NCI-H187 treated with DMSO at 0.1 percent for 48 hours (cell line): Measurements from ENCODE around the gene ANO2.

ENCODE experiments used
- DNase-seq: peaks from one replicate; lab custom pipeline; 2025; lab: John Stamatoyannopoulos, UW

Gene ANO2

DNA sequence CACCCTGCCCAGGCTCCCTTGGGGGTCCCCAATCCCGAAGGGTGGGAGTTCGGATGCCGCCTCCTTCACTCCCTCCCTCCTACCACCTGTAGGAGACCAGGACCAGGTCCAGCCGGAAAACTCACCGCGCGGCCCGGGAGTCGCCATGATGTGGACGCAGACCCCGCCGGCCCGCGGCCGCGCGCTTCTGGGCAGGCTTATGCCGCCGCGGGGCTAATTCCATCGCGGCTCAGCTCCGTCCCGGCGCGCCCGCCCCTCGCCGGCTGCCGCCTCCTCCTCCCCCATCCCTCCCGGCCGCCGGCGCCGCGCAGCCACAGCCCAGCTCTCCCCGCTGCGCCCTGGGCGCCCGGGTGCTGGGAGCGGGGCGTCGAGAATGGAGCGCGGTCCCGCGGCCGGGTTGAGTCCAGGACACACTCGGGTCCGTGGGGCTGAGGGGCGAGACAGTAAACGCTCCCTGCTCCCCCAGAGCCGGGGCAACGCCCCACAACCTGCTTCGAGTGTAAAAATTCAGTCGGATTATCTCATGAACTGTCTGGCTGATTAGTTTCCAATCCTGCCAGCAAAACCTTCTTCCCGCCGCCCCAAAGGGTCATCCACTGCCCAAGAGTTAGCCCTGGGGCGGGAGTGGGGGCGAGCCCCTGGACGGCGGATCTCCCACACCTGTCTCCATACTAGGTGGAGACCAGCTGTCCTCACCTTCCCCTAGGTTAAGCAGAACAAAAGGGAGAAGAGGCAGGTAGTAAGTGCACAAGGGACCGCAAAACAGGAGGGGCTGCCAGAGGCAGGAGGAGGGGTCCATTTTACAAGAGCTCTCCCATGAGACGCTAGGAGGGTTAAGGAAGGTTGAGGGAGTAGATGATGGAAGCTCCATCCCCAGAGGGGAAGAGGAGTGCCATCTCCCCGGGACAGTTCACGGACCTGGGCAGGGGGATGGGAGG lies at the start of gene ANO2:
Gene ANO2, minus strand, starts transcription at position 189 of the 938 bp plus-strand sequence. Its CDS starts 42 bp downstream, at position 147.
- no peak for DNase-seq

DNA sequence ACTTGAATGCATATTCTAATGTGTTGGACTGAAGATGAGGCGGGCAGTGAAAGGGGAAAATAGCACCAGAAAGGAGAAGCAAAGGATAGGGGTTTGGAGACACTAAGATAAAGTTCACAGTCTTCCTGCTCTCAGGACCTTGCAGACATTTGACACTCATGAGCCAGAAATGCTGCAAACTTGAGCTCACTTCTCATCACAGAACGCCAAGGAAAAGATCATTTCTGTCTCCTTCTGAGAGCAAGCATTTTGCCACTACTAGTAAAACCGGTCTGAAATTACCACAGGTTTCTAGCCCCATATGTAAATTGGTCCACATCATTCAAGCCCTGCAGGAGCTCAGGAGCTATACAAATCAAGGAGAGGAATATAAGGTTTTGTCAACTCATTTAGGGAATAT lies 44.6 kb upstream of the ANO2 start:
- DNase-seq, result no peak

GRCh38 chr12:5988659-5989116 lies 43.6 kb upstream of the ANO2 start:
- DNase-seq, result peak; percentile 44

GRCh38 chr12:5988088-5988487 lies 43.0 kb upstream of the ANO2 start:
- no peak for DNase-seq

GRCh38 chr12:5987573-5987972 lies 42.5 kb upstream of the ANO2 start:
- DNase-seq, result no peak

- no peak for DNase-seq
Observed at GRCh38 chr12:5985471-5985870, 40.4 kb upstream of the ANO2 start.

GRCh38 chr12:5984873-5985272 lies 39.8 kb upstream of the ANO2 start:
- DNase-seq, result no peak

- no peak for DNase-seq
Observed at GRCh38 chr12:5982106-5982505, 37.0 kb upstream of the ANO2 start.

DNA sequence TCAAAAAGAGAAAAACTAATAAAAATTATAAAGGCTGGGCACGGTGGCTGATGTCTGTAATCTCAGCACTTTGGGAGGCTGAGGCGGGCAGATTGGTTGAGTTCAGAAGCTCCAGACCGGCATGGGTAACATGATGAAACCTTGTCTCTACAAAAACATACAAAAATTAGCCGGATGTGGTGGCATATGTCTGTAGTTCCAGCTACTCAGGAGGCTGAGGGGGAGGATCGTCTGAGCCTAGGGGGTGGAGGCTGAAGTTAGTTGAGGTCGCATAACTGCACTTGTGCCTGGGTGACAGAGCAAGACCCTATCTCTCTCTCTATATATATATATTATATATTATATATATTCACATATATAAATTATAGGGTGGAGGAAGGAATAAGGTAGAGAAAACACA lies 32.5 kb upstream of the ANO2 start:
- DNase-seq, result no peak

- no peak for DNase-seq
Observed at GRCh38 chr12:5976711-5977110, 31.7 kb upstream of the ANO2 start.

DNA sequence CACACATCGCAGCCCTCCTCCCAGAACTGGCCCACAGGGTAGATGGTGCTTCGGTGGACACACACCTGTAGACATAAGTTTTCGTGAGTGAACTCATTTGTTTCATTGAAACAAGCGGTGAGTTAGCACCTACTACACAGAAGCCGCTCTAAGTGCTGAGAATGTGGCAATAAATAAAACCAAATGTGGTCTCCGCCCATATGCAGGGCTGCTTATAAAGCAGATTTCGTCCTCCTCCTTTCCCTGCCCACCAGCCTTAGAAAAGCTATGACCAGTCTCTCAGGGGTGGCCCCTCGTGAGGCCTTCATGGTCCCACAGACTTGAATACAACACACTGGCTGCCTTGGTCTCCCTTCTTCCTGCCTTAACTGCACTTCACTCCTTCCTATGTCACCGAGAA lies 31.1 kb upstream of the ANO2 start:
- no peak for DNase-seq

DNA sequence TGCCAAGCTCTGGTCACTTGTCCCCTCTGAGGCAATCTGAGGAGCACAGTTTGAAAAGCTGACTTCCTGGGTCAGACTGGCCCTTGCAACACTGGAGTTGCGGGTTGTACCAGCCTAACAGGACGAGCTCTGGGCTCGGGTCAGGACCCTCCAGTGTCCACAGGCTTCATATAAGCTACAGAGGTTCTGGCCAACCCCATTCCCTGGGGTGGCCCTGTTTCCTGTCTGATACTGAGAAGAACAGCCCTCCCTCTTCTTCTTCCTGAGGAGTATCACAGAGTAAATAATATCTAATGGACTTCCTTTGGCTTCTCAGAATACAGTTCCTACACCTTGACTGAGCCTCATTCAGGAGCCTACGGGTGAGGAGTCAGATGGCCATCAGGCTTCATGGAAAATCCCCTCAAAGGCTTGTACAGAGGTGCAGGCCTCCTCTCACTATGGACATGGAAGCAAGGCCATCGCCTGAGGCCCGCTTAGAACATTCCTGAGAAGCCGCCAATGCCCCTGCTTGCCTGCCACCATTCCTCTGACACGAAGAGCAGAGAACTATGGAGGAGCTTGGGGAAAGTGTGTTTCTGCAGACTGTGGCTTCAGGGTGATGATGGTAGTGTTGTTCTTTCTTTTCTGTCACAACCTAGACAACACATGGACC lies 28.5 kb upstream of the ANO2 start:
- no peak for DNase-seq

GRCh38 chr12:5972387-5972786 lies 27.3 kb upstream of the ANO2 start:
- no peak for DNase-seq

DNA sequence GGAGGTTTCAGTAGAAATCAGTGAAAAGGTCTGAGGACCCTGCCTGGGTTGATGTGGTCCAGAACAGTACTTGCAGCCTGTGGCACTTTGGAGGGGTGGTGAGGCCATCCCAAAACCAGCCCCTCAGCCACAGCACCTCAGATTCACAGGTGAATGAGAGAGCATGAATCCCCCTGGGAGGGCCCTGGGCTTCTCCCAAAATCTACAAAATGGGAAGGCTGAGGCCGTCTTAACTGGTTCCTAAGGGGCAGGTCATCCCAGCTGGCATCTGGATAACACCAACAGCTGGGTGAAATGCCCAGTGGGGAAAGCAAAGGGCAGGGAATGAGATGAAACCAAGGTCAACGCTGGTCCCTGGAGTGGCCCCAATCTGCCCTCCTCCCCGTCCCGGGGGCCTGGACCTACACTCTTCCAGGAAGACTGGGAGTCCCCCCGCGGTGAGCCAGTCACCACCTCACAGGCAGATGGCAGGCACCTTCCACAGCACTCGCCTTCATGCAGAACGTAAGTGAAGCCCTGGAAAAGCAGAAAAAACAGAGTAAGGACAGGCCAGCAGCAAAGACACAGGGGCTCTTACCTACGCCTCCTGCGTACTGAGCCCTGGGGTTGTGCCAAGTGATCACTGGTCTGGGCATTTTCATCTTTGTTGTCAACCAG lies 26.3 kb upstream of the ANO2 start:
- no peak for DNase-seq

DNA sequence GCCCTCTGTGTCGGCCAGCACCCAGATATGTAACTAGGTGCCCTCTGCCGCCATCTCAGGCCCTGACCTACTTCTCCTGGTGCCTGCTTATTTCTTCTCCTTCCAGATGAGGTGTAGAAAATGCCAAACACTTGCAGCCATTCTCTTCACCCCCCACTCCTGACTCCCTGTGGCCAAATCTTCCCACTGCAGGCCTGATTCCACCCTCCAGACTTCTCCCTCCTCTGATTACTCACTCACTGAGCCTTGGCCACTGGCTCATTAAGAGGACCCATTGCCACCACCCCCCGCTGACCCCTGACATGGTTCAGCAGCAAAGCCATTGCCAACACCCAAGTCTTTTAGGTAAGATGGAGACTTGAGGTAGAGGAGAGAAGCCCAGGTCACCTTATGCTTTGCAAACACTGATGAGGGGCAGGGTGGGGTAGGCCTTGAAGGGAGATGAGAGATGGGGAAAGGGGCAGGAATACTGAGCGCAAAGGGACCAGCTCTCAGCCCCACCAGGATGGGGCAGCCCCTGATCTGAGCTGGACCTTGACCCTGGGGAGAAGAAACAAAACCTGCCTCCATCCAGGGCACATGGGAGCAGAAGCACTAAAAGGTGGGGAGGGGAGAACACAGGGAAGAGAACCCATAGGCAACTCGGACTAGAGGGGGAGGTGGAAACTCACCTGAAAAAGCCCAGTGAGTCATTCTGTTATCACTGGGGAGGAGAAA lies 25.1 kb upstream of the ANO2 start:
- no peak for DNase-seq

DNA sequence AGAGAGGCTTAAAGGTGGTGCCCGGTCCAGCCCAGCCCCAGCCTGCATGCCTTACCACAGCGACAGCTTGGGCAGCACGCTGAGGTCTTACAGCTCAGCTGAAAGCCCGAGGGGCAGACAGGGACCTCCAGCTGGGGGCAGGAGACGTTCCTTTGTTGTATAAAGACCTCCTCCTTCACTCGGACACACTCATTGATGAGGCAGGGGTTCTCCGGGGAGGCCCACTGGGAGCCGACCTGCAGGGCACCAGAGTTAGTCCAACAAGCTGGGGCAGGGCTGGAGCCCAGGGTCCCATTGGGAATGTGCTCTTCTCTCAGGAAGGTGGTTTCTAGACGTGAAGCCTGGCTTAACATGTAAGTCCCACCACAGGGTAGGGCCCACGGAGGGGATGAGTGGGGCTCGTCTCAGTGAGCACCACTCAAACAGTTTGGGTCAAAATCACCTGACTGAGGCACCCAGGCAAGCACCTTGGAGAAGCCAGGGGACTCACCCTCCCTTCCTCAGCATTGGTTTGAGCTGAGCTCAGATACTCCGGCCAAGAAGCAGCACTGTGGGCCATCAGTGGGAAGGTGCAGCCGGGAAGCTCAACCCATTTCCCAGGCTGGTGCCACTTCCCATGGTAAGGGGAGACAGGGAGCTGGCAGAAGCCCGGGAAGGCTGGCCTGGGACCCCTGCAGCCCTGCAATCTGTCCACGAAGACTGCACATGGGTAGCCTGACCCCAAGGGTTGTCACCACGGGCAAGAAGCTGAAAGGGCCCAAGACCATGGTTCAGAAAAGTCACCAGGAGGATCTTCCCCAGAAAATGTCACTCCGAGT lies 24.3 kb upstream of the ANO2 start:
- DNase-seq, result no peak

- no peak for DNase-seq
Observed at GRCh38 chr12:5967645-5968415, 22.8 kb upstream of the ANO2 start.

- DNase-seq, result no peak
Observed at GRCh38 chr12:5966486-5967095, 21.5 kb upstream of the ANO2 start.

GRCh38 chr12:5965950-5966383 lies 20.9 kb upstream of the ANO2 start:
- no peak for DNase-seq
